Eye (tissue), 1 donor: ENCODE results near the gene APOA1.

Experiments used
- DNase-seq: peaks from one replicate; pipeline ENCODE4 v3.0.0-alpha.2; 2015

Gene APOA1

GRCh38 chr11:116837231-116838091 lies at the start of gene APOA1:
Gene APOA1 (minus strand): TSS chr11:116837622. CDS start chr11:116837387, 235 bp downstream.
- peak; percentile 53 for DNase-seq

- DNase-seq: no peak
Observed at GRCh38 chr11:116885951-116886655, 48.7 kb upstream of the APOA1 start.

- DNase-seq: no peak
Observed at GRCh38 chr11:116882386-116882785, 45.0 kb upstream of the APOA1 start.

GRCh38 chr11:116881143-116881542 lies 43.7 kb upstream of the APOA1 start:
- no peak for DNase-seq

- DNase-seq: peak; percentile 82
Observed at GRCh38 chr11:116879800-116880625, 42.6 kb upstream of the APOA1 start.

GRCh38 chr11:116876656-116877055 lies 39.2 kb upstream of the APOA1 start:
- no peak for DNase-seq

GRCh38 chr11:116875194-116875593 lies 37.8 kb upstream of the APOA1 start:
- no peak for DNase-seq

GRCh38 chr11:116874251-116874650 lies 36.8 kb upstream of the APOA1 start:
- no peak for DNase-seq

GRCh38 chr11:116873381-116873780 lies 36.0 kb upstream of the APOA1 start:
- DNase-seq: no peak

- no peak for DNase-seq
Observed at GRCh38 chr11:116871248-116871647, 33.8 kb upstream of the APOA1 start.

- DNase-seq: no peak
Observed at GRCh38 chr11:116870054-116870453, 32.6 kb upstream of the APOA1 start.

- DNase-seq: no peak
Observed at GRCh38 chr11:116869610-116870009, 32.2 kb upstream of the APOA1 start.

GRCh38 chr11:116868066-116868465 lies 30.6 kb upstream of the APOA1 start:
- DNase-seq: no peak

- no peak for DNase-seq
Observed at GRCh38 chr11:116867619-116868018, 30.2 kb upstream of the APOA1 start.

GRCh38 chr11:116866804-116867455 lies 29.5 kb upstream of the APOA1 start:
- no peak for DNase-seq

- no peak for DNase-seq
Observed at GRCh38 chr11:116865696-116866095, 28.3 kb upstream of the APOA1 start.

- DNase-seq: no peak
Observed at GRCh38 chr11:116864531-116864930, 27.1 kb upstream of the APOA1 start.

GRCh38 chr11:116862951-116863350 lies 25.5 kb upstream of the APOA1 start:
- no peak for DNase-seq

GRCh38 chr11:116862185-116862584 lies 24.8 kb upstream of the APOA1 start:
- no peak for DNase-seq

- DNase-seq: no peak
Observed at GRCh38 chr11:116861539-116861938, 24.1 kb upstream of the APOA1 start.

- DNase-seq: no peak
Observed at GRCh38 chr11:116860303-116860702, 22.9 kb upstream of the APOA1 start.

GRCh38 chr11:116859175-116859574 lies 21.8 kb upstream of the APOA1 start:
- no peak for DNase-seq

GRCh38 chr11:116857936-116858335 lies 20.5 kb upstream of the APOA1 start:
- no peak for DNase-seq
